ENCODE measurements around the gene PDS5A. TPM values are rescaled to one million over a fixed set of nuclear protein-coding genes. Genes with fewer than 3 reads are reported as not detected.
A peak's percentile ranks its signal among the peaks of the same experiment; 100 is the strongest.

The PDS5A gene
- total RNA-seq, 1 donor = 70.9 TPM

GRCh38 chr4:39877971-39878370 lies 99.7 kb downstream of the PDS5A start:
- no peak for DNase-seq (ENCODE audit: insufficient read length, low spot score, missing footprints)
- no peaks in the 10 kb centered on the region for H3K4me1 ChIP-seq (ENCODE audit: insufficient read depth, low read length)
- peaks cover 36% of the 10 kb centered on the region for H3K36me3 ChIP-seq (ENCODE audit: insufficient read depth, low read length)
- H2AFZ ChIP-seq (ENCODE audit: low read length) = no peak overlapping the region
- H3K4me2 ChIP-seq (ENCODE audit: insufficient read depth, low read length) = no peak overlapping the region
- H3K27ac ChIP-seq (ENCODE audit: low read depth, low read length) = no peak overlapping the region
- TF ChIP-seq CTCF (IDR thresholded peaks at IDR 0.05; ENCODE audit: extremely low read depth, low read depth, low read length) = no peak
- H3K4me3 ChIP-seq (ENCODE audit: insufficient read depth, low read length) = no peak overlapping the region
- no peaks in the 10 kb centered on the region for H4K20me1 ChIP-seq (ENCODE audit: insufficient read depth, low read length)
- no peaks in the 10 kb centered on the region for H3K79me2 ChIP-seq (ENCODE audit: insufficient read depth, low read length)
- H3K27me3 ChIP-seq (ENCODE audit: insufficient read depth, low read length) = no peaks in the 10 kb centered on the region
- no peaks in the 10 kb centered on the region for H3K9me3 ChIP-seq (ENCODE audit: low read depth, low read length)

- no peak for TF ChIP-seq CTCF (IDR thresholded peaks at IDR 0.05; ENCODE audit: extremely low read depth, low read depth, low read length)
- no peak for DNase-seq (ENCODE audit: insufficient read length, low spot score, missing footprints)
Measured at GRCh38 chr4:39873823-39874222, 103.9 kb downstream of the PDS5A start.

GRCh38 chr4:39865280-39865679 lies 112.4 kb downstream of the PDS5A start:
- H3K79me2 ChIP-seq (ENCODE audit: insufficient read depth, low read length) = no peaks in the 10 kb centered on the region
- H2AFZ ChIP-seq (ENCODE audit: low read length) = no peak overlapping the region
- H3K4me2 ChIP-seq (ENCODE audit: insufficient read depth, low read length) = no peak overlapping the region
- H3K27ac ChIP-seq (ENCODE audit: low read depth, low read length) = no peak overlapping the region
- no peaks in the 10 kb centered on the region for H3K4me1 ChIP-seq (ENCODE audit: insufficient read depth, low read length)
- no peaks in the 10 kb centered on the region for H3K27me3 ChIP-seq (ENCODE audit: insufficient read depth, low read length)
- peaks cover 52% of the 10 kb centered on the region for H3K36me3 ChIP-seq (ENCODE audit: insufficient read depth, low read length)
- no peaks in the 10 kb centered on the region for H3K9me3 ChIP-seq (ENCODE audit: low read depth, low read length)
- H3K4me3 ChIP-seq (ENCODE audit: insufficient read depth, low read length) = no peak overlapping the region
- no peak for TF ChIP-seq CTCF (IDR thresholded peaks at IDR 0.05; ENCODE audit: extremely low read depth, low read depth, low read length)
- no peaks in the 10 kb centered on the region for H4K20me1 ChIP-seq (ENCODE audit: insufficient read depth, low read length)
- DNase-seq (ENCODE audit: insufficient read length, low spot score, missing footprints) = no peak

More at GRCh38 chr4:39873823-39874222, 103.9 kb downstream of the PDS5A start:
- Histone ChIP-seq H4K20me1 (ENCODE audit: insufficient read depth, low read length) (no peaks in the 10 kb centered on the region), H3K27me3 (ENCODE audit: insufficient read depth, low read length) (no peaks in the 10 kb centered on the region), H3K4me1 (ENCODE audit: insufficient read depth, low read length) (no peaks in the 10 kb centered on the region), H3K4me3 (ENCODE audit: insufficient read depth, low read length) (no peak overlapping the region), H3K79me2 (ENCODE audit: insufficient read depth, low read length) (peaks cover 2% of the 10 kb centered on the region), H3K4me2 (ENCODE audit: insufficient read depth, low read length) (no peak overlapping the region), H2AFZ (ENCODE audit: low read length) (no peak overlapping the region), H3K27ac (ENCODE audit: low read depth, low read length) (peak overlapping the region; percentile 25), H3K9me3 (ENCODE audit: low read depth, low read length) (no peaks in the 10 kb centered on the region), H3K36me3 (ENCODE audit: insufficient read depth, low read length) (peaks cover 33% of the 10 kb centered on the region)

GRCh38 chr4:39864391-39864790 lies 113.3 kb downstream of the PDS5A start:
- DNase-seq (ENCODE audit: insufficient read length, low spot score, missing footprints) = no peak
- H3K4me1 ChIP-seq (ENCODE audit: insufficient read depth, low read length) = no peaks in the 10 kb centered on the region
- H3K27me3 ChIP-seq (ENCODE audit: insufficient read depth, low read length) = no peaks in the 10 kb centered on the region
- no peak overlapping the region for H3K27ac ChIP-seq (ENCODE audit: low read depth, low read length)
- no peaks in the 10 kb centered on the region for H3K9me3 ChIP-seq (ENCODE audit: low read depth, low read length)
- no peak for TF ChIP-seq CTCF (IDR thresholded peaks at IDR 0.05; ENCODE audit: extremely low read depth, low read depth, low read length)
- H2AFZ ChIP-seq (ENCODE audit: low read length) = no peak overlapping the region
- no peaks in the 10 kb centered on the region for H3K79me2 ChIP-seq (ENCODE audit: insufficient read depth, low read length)
- peaks cover 60% of the 10 kb centered on the region for H3K36me3 ChIP-seq (ENCODE audit: insufficient read depth, low read length)
- no peak overlapping the region for H3K4me2 ChIP-seq (ENCODE audit: insufficient read depth, low read length)
- H3K4me3 ChIP-seq (ENCODE audit: insufficient read depth, low read length) = no peak overlapping the region
- H4K20me1 ChIP-seq (ENCODE audit: insufficient read depth, low read length) = no peaks in the 10 kb centered on the region
